GM19328 (cell line): ENCODE data around the gene MCFD2.
"Not testable (repeated sequence)": the region's sequence is repeated elsewhere in the genome, so short reads cannot be mapped to it uniquely, and the experiment has no call there.

ENCODE experiments used
- ATAC-seq: cut with Tn5 transposase; IDR thresholded peaks from one replicate; pipeline ENCODE4 v1.9.1; 2021; ENCODE audit warnings: mild to moderate bottlenecking, moderate library complexity; ENCODE audit not compliant: unreplicated experiment

Gene MCFD2

DNA sequence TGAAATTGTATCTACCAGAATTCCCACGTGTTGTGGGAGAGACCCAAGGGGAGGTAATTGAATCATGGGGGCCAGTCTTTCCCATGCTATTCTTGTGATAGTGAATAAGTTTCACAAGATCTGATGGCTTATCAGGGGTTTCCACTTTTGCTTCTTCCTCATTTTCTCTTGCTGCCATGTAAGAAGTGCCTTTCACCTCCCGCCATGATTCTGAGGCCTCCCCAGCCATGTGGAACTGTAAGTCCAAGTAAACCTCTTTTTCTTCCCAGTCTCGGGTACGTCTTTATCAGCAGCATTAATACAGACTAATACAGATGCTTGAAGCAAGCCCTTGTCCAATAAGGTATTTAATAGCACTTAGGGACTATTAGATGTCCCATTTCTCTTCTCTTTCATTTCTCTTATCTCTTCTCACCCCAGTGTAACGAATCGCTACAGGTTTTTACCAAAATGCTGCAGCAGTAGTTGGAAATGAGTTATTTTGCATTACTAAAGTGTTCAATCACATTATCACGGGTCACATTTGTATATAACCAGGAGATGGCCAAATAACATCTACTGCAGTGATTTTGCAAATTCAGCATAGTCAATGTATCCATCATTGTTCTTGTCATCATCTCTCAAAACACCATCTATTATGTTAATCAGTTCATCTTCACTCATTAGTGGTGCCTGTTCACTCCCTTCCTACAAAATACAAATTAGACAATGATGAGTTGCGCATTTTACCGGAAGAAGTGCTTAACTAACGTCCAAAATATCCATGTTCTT is 10.5 kb downstream of the MCFD2 start:
- not testable (repeated sequence) for ATAC-seq

DNA sequence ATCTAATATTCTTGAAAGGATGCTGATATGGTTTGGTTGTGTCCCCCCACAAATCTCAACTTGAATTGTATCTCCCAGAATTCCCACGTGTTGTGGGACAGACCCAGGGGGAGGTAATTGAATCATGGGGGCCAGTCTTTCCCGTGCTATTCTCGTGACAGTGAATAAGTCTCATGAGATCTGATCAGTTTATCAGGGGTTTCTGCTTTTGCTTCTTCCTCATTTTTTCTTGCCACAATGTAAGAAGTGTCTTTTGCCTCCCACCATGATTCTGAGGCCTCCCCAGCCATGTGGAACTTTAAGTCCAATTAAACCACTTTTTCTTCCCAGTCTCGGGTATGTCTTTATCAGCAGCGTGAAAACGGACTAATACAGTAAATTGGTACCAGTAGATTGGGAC is 12.6 kb downstream of the MCFD2 start:
- not testable (repeated sequence) for ATAC-seq

DNA sequence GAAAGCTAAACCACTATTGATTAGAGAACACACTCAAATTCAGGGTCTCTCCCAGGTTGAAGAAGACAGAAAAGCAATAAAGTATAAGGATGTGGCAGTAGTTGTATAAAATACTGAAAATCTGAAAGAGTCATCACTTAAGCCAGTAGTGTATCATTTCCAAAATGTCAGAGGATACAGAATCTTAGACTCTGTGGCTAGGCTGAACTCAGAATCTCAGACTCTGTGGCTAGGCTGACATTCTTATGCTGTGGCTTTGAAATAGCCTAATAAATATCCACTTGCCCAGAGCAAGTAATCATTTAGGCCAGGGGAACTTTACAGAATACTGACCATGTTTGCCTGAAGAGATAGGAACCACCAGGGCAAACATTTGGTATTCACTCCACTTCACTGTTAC is 13.1 kb downstream of the MCFD2 start:
- no peak for ATAC-seq

GRCh38 chr2:46901611-46902010 is 14.0 kb downstream of the MCFD2 start:
- ATAC-seq: no peak

GRCh38 chr2:46900381-46900780 is 15.2 kb downstream of the MCFD2 start:
- no peak for ATAC-seq

GRCh38 chr2:46899053-46899452 is 16.6 kb downstream of the MCFD2 start:
- no peak for ATAC-seq

DNA sequence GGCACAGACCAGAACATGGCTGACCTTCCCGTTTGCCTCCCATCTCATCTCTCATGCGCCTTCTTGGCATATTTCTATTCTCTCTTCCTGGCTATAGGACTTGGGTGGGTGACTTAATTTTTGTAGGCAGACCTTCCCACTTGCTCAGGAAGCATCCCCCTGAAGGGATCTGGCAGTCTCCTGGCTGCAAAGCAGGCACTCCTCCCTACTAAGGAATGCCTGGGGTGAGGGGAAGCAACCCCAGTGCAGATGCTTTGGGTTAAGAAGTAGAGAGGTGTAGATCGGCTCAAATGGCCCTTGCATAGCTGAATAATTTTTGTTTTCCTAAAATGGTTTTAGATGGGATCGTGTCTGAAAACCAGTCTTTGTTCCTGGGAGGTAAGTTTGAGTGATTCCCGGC is 17.6 kb downstream of the MCFD2 start:
- ATAC-seq: no peak

DNA sequence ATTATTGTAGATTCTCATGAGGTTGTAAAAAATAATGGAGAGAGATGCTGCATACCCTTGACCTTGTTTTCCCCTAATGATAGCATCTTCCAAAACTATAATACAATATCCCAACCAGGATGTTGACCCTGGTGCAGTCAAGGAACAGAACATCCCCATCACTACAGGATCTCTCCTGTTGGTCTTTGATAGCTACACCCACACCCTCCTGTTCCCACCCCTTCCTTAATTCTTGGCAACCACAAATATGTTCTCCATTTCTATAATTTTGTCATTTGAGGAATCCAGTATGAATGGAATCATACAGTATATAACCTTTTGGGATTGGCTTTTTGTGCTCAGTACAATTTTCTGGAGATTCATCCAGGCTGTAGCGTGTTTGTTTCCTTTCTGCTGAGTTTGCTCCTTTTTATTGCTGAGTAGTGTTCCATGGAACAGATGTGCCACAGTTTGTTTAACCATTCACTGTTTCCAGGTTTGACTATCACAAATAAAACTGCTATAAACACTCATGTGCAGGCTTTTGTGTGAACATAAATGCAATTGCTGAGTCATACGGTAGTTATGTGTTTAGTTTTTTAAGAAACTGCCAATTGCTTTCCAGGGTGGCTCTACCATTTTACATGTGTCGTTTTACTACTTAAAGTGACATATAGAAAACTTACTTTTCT is 22.2 kb downstream of the MCFD2 start:
- ATAC-seq: no peak

DNA sequence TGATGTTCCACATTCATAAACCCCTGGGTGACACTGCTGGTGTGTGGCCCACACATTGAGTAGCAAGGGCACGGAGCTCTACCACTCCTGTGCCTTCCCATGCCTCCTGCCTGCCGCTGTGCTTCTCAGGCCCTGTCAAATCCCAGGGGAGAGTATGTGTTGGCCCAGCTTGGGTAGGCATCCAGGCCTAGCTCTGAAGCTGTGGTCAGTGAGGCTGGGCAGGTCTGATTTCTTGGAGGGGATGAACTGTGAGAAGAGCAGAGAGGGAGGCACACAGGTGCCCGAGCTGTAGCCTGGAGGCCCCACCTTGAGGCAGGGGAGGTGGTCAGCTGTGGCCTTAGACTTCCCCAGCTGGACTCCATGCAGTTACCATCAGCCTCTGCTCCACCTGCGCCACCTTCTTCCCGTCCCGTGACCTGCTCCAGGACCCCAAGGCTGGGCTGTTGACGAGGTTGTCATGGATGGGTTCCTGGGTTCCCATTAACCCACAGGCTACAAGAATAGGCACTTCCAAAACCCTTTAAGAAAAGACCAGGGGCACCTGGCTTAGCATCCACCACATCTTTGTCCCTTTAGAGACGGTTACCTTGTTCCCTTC is 23.6 kb downstream of the MCFD2 start:
- ATAC-seq: no peak

DNA sequence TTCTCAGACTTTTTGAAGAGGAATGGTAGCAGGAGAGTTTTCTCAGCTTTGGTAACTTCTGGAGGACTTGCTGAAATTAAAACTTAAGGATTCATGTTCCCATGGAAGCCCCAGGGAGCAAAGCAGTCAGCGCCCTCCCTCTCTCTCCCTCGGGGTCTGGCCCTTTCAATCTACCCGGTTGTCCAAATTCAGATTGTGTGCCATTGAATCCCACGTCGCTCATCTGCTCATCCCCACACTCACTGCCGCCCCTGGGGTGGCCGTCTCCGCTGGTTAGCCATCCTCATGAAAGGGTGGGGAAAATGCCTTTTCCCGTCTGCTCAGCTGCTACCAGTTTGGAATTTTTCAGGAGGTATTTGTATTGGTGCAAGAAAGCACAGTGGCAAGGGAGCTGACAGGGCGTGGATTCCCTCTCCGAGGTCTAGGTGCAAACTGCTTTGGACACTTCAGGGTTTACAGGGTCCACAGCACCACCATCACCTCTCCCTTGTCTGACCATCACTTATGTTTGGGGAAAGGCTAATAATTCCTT is 27.1 kb downstream of the MCFD2 start:
- ATAC-seq: no peak

DNA sequence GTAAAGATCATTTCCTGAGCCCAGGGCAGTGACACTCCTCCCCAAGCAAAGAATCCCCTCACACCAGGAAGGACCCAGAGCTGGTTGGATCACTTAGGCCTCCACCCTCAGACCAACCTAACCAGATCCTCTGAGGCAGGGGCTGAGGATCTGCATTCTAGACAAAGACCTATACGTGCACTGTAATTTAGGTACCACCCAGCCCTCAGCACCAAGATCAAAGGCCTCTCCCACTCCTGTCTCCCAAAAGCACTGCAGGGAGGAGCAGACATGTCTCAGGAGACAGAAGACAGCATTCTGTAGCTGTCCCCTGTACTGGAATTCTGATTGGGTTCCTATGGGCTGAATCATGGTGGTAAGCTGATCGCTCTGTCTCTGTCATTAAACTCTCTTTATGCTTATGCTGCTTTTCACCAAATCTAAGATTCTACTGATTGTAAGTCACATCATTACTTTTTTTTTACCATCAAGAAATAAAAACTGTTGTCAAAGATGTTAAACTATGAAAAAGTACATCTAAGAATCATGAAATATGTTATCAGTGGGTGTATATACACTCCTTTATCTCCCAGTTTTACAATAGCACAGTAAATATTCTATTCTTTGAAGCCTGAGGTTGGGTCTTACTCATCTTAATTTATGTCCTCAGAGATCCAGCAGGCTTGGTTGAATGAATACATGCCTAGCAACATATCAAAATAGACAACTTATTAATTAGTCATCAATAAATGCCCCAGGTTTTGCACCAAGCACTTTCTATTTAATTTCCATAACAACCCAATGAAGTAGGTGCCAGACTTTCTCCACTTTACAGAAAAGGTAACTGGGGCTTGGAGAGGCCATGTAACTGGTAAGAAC is 28.3 kb downstream of the MCFD2 start:
- ATAC-seq: no peak

- ATAC-seq: no peak
Measured at GRCh38 chr2:46886268-46887027, 29.2 kb downstream of the MCFD2 start.

GRCh38 chr2:46885376-46885775 is 30.2 kb downstream of the MCFD2 start:
- ATAC-seq: no peak

GRCh38 chr2:46879511-46879910 is 36.1 kb downstream of the MCFD2 start:
- ATAC-seq: no peak

DNA sequence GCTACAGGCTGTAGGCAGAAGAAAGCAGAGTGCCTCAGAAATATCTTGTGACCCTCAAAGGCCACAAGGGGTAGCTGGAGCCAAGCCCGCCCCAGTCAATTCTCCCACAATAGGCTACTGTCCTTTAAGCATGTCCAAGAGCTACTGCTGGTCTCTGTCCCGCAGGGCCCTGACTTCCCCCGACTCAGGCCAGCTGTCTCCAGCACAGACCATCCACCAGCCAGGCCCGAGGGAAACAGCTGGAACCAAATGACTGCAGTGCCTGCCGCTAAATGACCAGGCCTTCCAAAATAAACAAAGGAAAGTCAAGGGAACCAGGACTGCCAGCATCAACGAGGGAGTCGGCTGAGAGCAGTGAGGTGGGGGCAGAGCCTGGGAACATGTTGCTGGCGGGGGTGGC is 36.7 kb downstream of the MCFD2 start:
- no peak for ATAC-seq

DNA sequence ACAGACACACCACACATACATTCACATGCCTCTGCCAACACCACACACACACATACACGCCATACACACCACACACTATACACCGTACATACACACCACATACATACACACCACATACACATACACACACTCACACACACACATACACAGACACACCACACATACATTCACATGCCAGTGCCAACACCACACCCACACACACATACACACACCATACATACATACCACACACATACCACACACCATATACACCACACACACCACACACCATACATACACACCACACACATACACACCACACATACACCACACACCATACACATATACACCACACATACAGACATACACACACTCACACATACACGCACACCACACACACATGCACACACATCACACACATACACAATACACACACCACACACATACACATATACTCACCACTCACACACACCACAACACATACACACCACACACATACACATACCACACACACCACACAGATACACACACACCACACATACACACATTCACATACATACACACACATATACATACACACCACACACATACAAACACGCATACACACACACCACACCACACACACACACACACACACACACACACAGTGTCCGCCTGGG is 37.2 kb downstream of the MCFD2 start:
- no peak for ATAC-seq

- no peak for ATAC-seq
Measured at GRCh38 chr2:46877619-46878113, 37.9 kb downstream of the MCFD2 start.

- no peak for ATAC-seq
Measured at GRCh38 chr2:46876741-46877384, 38.7 kb downstream of the MCFD2 start.
